Fibroblast of skin of scalp (primary cell): Measurements from ENCODE around the gene DNAL4.

ENCODE experiments used
- DNase-seq: peaks from one replicate; pipeline ENCODE4 v3.0.0-alpha.2; 2013

Gene DNAL4

DNA sequence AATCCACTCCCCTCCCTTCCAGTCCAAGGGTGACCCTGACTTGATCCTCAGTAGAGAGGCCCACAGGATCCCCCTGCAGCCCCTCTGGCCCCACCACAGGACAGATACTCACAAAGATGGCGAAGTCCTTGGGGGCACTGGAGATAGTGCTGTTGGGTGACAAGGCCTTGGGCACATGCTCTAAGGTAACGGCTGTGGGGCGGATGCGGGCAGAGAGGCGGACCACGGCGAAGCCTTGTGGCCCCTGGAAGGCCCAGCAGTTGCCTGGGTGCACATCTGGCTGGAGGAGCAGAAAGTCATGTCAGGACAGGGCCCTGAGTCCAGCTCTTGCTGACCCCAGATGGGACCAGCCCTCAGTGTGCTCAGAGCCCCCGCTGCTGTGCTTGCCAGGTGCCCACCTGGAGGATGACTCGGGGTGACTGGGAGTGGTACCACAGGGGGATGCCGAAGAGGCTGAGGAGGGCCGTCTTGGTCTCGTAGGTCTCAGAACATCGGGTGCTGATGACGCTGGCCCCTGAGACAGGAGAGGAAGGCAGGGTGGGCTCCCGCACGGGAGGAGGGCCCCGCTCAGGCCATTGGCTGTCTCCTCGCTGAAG is 55.4 kb downstream of the DNAL4 start:
- DNase-seq: no peak

- no peak for DNase-seq
Measured at GRCh38 chr22:38737302-38738060, 56.5 kb downstream of the DNAL4 start.

GRCh38 chr22:38736257-38736570 is 57.7 kb downstream of the DNAL4 start:
- DNase-seq: no peak

DNA sequence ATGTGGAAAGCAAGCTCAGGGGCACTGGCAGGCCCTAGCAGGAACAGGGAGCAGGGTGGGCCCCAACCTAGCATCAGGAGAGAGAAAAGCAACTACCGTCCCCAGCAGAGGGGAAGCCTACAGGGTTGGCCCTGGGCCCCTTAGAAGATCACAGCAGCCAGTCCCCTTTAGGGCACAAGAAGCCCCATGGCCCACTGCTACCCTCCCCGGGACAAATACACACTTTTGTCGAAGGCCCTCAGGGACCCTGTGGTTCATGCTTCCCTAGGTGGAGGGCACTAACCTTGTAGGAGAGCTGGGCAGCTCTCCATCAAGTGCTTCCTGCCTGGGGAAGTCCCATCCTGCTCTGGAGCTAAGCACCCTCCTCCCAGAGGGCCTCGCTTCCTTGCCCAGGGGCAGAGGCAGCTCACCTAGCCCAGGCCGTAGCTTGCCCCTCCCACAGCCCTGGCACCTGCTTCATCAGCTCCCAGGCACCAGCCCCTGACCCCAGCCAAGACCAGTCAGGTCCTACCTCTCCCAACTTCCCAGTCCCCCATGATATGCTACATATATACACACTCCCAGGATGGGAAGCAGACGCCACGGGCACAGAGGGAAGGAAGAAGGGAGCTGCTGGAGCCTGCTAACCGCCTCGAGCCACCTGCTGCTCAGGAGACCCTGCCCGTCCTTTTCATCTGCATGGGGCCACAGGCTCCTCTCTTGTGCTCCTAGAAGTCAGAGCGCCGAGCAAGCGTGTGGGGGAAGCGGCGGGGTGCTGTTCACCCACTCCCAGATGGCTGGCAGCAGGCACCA is 58.3 kb downstream of the DNAL4 start:
- DNase-seq: no peak

DNA sequence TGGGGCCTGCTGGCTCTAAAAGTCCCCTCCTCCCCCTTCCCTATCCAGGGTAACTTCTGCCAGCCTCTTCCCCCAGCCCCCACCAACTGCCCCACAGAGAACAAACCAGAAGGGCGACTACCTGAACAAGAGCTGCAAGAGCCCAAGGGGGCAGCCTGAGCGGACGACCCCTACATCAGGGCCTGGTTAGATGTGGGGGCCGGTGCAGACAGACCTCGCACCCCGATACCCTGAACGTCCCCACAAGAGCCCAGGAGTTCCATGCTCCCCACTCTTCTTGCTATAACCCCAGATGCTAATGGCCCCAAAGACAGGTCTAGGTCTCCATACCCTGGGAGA is 58.8 kb downstream of the DNAL4 start:
- DNase-seq: no peak

DNA sequence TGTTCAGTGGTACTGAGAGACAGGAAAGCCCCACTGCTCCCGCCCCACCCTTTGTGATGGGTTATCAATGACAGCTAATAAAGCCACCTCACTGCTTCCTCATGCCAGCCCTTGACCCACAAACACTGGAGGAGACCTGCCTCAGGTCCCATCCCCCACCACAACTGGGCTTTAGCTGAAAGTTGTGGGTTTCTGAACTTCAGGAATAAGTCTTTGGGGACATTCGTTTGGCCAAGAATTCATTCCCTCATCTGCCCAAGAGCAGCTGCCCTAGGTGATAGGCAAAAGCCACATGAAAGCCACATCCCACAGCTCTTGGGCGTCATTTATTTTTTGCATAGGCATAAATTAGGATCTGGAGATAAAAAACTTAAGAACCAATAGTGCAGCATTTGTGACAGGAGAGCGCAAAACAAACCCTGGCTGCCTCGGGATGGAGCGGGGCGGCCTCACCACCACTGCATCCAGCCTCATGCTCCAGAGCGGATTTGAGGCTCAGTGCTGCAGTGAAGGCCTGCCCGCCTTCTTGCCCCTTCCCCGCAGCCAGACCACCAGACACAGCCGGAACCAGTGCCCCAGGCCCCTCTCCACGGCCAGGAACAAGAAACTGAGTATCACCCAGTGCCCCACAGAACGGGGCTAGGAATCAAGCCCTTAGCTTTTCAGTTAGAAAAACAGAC is 59.4 kb downstream of the DNAL4 start:
- no peak for DNase-seq

- DNase-seq: no peak
Measured at GRCh38 chr22:38733724-38734381, 60.1 kb downstream of the DNAL4 start.

DNA sequence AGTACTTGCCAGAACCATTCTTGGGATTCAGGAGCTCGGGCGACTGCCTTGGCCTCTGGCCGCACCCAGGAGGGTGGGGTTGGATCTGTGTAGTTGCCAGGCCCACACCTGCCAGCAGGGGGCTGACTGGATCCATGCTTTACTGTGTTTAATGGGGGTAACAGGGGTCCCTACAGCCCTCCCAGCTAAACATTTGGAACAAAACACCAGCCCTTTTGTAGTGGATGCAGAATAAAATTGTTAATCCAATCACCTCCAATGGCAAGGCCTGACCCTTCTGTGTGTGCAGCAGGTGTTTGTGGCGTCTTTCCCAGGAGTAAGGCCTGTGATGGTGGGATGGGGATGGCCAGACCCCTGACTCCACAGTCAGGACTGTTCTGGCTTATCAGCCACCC is 60.6 kb downstream of the DNAL4 start:
- peak; percentile 29 for DNase-seq

- no peak for DNase-seq
Measured at GRCh38 chr22:38732251-38732815, 61.6 kb downstream of the DNAL4 start.

DNA sequence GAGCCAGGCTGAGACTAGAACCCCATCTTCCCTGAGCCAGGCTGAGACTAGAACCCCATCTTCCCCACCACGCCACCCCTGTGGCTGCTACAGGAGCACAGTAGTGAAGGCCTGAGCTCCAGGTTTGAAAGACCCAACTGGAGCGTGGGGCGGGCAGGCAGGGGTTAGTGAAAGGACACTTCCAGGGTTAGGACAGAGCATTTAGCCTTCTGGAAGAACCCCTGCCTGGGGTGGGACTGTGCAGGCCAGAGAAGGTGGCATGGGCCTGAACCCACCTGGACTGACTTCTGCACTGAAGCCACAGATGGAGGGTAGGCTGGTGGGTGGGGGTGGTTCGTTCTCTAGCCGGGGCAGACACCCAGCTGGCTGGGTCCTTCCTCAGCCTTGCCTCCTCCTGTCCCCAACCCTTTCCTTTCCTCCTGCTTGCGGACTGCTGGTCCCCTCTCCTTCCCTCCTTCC is 62.2 kb downstream of the DNAL4 start:
- DNase-seq: no peak

- DNase-seq: no peak
Measured at GRCh38 chr22:38730411-38730871, 63.5 kb downstream of the DNAL4 start.

- no peak for DNase-seq
Measured at GRCh38 chr22:38729946-38730345, 64.0 kb downstream of the DNAL4 start.

- DNase-seq: peak; percentile 11
Measured at GRCh38 chr22:38728871-38729796, 64.8 kb downstream of the DNAL4 start.
